H7 (cell line): ENCODE results near the gene TRAF1. TPM values are rescaled to one million over a fixed set of nuclear protein-coding genes. Genes with fewer than 3 reads are reported as not detected.

ENCODE experiments used
- DNase-seq: peaks from one replicate; pipeline ENCODE4 v3.0.0; 2012
- H3K27me3 ChIP-seq: 2 replicates; pipeline ENCODE4 v1.6.0; 2011; ENCODE audit warnings: mild to moderate bottlenecking, low read length; ENCODE audit not compliant: control insufficient read depth, insufficient read depth
- H3K36me3 ChIP-seq: replicated peaks from 2 replicates; pipeline ENCODE4 v1.5.1; 2011; ENCODE audit warnings: low read length; ENCODE audit not compliant: control insufficient read depth, insufficient read depth
- H3K4me3 ChIP-seq: 2 replicates; pipeline ENCODE4 v1.5.1; 2011; ENCODE audit warnings: low read depth, mild to moderate bottlenecking, control low read depth, low read length, moderate library complexity; ENCODE audit not compliant: insufficient read depth
- total RNA-seq: library from RNA; depleted of rRNA; stranded (reverse); fragments of >200 nt; shearing (Covaris generic); gene quantifications from 2 replicates; pipeline ENCODE4 v1.2.3, GENCODE V29; 2014

Gene TRAF1
- total RNA-seq, 1 experiment from 2014 or later, result 0.97 TPM

GRCh38 chr9:120894321-120895148 is 32.1 kb downstream of the TRAF1 start:
- H3K4me3 ChIP-seq, result no peak overlapping the region; the same call in 1 of the 2 replicates
- DNase-seq, result peak; percentile 64
- H3K36me3 ChIP-seq, result no peaks in the 10 kb centered on the region
- H3K27me3 ChIP-seq, result peaks cover 11% of the 10 kb centered on the region

DNA sequence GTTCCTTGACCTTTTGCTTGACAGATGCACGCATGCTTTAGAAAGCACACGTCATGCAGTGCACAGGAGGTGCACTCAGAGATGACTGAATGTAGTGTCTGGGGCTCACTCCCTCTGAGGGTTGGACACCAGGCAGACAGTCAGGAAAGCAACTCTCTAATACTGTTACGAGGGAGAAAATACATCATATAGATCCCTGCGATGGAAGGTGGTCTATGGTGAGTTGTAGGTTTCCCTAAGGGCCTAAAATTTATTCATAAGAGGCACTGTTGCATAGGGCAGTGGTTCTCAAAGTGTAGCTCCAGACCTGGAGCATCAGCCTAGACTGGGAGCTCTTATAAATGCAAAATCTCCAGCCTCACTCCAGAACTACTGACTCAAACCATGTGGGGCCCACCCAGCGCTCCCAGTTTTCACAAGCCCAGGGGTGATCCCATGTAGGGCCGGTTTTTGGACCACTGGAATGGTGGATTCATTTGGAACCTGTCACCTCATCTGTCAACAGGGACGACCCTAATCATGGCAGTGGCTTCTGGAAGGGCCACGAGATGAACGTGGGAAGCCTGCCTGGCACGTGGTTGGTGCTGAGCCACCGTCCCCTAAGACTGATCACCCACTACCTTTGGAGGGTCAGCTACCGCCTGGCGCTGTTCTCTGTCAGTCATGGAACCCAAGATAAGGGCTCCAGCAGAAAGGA is 32.8 kb downstream of the TRAF1 start:
- Histone ChIP-seq H3K27me3 (peaks cover 11% of the 10 kb centered on the region), H3K4me3 (no peak overlapping the region), H3K36me3 (no peaks in the 10 kb centered on the region)
- no peak for DNase-seq

DNA sequence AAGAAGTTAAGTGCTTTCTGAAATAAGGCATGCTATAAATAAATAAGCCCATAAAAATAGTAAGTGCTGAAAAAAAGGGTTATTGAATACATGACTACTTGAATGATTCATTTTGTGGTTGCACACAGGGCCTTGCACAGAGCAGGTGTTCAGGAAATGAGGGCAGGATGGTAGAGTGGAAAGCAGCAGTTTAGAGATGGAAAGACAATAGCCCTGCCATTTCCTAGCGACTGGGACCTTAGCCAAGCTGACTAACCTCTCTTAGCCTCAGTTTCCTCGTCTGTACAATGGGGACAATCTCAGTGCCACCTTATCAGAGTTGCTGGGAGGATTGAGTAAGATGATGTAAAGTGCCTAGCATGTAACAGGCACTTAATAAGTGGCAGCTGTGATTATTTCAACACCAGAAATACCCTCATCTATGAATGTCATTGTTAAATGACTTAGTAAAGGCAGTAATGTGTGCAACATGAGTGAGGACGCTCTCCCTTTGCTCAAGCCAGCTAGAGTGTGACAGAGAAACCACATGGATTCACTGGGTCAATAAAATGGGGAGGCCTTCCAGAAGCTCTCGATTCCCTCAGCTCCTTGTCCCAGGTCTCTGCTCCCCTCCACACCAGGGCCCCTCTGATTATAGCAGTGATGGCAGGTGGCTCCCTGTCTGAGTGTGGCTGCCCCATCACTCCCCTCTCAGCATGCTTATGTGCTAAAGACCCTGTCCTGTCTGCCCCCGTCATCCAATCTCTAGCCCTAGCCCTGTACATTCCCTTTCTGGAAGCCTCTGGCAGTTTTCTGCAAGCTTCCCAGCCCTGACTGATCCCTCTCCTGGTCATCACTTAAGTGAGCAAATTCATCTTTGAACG is 33.6 kb downstream of the TRAF1 start:
- no peaks in the 10 kb centered on the region for H3K36me3 ChIP-seq
- peaks cover 11% of the 10 kb centered on the region for H3K27me3 ChIP-seq
- no peak overlapping the region for H3K4me3 ChIP-seq
- no peak for DNase-seq

- no peak overlapping the region for H3K4me3 ChIP-seq
- peaks cover 11% of the 10 kb centered on the region for H3K27me3 ChIP-seq
- no peaks in the 10 kb centered on the region for H3K36me3 ChIP-seq
- DNase-seq, result no peak
These were observed 34.5 kb downstream of the TRAF1 start for GRCh38 chr9:120891884-120892747.

GRCh38 chr9:120891245-120891883 is 35.2 kb downstream of the TRAF1 start:
- no peak for DNase-seq
- Histone ChIP-seq H3K4me3 (no peak overlapping the region), H3K36me3 (no peaks in the 10 kb centered on the region), H3K27me3 (peaks cover 11% of the 10 kb centered on the region)

- Histone ChIP-seq H3K36me3 (no peaks in the 10 kb centered on the region), H3K27me3 (peaks cover 11% of the 10 kb centered on the region), H3K4me3 (no peak overlapping the region)
- DNase-seq, result no peak
These were observed 36.0 kb downstream of the TRAF1 start for GRCh38 chr9:120890320-120891244.

DNA sequence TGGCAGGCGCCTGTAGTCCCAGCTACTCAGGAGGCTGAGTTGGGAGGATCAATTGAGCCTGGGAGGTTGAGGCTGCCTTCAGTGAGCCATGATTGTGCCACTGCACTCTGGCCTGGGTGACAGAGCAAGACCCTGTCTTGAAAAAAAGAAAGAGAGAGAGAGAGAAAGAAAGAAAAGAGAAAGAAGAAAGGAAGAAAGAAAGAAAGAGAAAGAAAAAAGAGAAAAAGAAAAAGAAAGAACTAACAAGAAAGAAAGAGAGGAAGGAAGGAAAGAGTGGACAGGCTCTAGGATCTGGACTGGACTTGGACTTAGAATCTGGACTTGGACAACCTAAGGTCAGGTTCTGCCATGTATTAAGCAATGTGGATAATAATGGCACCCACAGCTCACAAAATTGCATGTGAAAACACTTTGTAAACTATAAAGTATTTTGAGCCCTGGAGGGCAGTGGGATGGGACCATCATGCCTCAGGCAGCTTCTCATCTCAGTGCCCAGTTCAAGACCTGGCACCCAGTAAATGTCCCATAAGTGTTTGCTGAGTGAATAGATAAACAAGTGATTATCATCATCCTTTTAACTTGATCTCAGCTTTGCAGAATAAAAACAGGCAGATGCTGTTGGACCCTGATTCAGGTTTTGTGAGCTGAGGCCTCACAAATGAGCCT is 36.9 kb downstream of the TRAF1 start:
- Histone ChIP-seq H3K27me3 (peaks cover 8% of the 10 kb centered on the region), H3K4me3 (no peak overlapping the region), H3K36me3 (no peaks in the 10 kb centered on the region)
- DNase-seq, result no peak

DNA sequence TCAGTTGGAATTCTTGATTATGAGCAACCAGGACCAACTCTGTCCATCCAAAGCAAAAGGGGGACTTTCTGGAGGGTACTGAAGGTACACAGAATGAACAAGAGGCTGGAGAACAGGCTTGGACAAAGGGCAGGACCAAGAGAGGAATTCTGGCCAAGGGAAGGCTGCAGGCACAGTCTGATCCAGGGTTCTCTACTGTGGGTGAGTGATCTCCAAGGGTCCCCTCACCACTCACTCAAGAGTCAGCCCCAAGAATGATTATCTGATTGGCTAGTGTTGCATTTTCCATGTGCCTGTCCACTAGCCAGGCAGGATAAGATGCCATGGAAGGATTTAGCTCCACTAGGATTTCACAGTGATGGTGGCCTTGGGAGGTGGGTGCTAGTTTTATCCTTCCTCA is 38.0 kb downstream of the TRAF1 start:
- Histone ChIP-seq H3K36me3 (no peaks in the 10 kb centered on the region), H3K4me3 (no peak overlapping the region), H3K27me3 (no peaks in the 10 kb centered on the region)
- no peak for DNase-seq

DNA sequence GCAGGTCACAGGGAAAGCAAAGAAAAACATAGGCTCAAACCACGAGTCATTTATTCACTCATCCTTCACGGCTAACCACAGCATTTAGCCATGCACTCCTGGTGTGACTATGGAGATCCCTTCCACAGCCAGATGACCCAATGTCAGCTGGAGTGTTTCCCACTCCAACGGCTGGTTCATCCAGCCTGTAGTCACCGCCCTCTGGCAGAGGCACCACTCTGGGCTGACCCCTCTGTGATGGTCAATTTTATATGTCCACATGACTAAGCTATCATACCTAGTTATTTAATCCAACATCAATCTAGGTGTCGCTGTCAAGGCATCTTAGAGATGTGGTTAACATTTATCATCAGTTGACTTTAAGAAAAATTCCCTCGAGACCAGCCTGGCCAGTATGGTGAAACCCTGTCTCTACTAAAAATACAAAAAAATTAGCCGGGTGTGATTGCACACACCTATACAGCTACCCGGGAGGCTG is 40.1 kb downstream of the TRAF1 start:
- no peaks in the 10 kb centered on the region for H3K36me3 ChIP-seq
- DNase-seq, result no peak
- H3K27me3 ChIP-seq, result no peaks in the 10 kb centered on the region
- H3K4me3 ChIP-seq, result no peak overlapping the region

DNA sequence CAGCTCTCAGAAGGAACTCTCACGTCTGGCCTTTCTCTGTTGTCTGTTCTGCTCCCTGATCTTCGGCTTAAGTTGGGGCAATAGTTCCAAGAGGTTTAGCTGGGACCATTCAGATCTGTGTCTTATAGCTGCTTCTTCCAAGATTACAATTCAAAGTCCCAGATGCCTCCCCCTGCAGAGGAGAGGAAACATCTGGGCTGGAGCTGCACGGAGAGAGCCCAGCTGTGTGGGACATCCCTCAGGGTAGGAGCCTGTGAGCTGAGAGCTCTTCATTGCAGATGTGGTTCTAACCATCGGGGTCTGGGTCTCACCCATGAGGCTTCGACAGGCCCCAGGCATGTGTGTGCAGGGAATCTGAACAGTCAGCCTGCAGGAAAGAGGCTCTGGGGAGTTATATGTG is 40.6 kb downstream of the TRAF1 start:
- Histone ChIP-seq H3K27me3 (no peaks in the 10 kb centered on the region), H3K4me3 (no peak overlapping the region), H3K36me3 (no peaks in the 10 kb centered on the region)
- DNase-seq, result no peak

DNA sequence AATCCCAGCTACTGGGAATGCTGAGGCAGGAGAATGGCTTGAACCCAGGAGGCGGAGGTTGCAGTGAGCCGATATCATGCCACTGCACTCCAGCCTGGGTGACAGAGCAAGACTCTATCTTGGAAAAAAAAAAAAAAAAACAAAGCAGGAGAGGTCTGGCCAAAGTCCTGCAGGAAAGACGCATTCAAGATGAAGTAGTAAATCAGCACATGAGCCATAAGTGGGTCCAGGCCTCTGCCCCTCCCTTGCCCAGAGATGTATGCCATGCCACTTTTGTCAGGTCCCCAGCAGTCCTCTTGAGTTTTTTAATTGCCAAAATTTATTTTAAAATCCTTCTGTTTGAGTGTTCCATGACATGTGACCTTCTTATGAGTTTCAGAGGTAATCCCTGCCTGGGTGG is 41.1 kb downstream of the TRAF1 start:
- H3K36me3 ChIP-seq, result no peaks in the 10 kb centered on the region
- H3K4me3 ChIP-seq, result no peak overlapping the region
- H3K27me3 ChIP-seq, result no peaks in the 10 kb centered on the region
- no peak for DNase-seq

DNA sequence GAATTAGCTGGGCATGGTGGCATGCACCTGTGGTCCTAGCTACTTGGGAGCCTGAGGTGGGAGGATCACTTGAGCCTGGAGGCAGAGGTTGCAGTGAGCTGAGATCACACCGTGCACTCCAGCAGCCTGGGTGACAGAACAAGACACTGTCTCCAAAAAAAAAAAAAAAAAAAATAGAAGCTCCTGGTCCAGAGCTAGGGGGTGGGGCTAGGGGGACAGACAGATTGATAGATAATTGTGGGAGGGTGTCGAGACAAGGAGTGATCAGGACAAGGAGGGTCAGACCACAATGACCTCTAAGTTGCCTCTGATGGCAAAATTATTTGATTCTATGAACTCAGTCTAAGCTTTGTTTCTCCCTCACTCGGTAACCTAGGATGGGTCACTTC is 43.0 kb downstream of the TRAF1 start:
- no peaks in the 10 kb centered on the region for H3K36me3 ChIP-seq
- H3K4me3 ChIP-seq, result no peak overlapping the region
- H3K27me3 ChIP-seq, result no peaks in the 10 kb centered on the region
- no peak for DNase-seq
